A549 (cell line): ENCODE measurements around the gene OR5M3. TPM values are rescaled to one million over a fixed set of nuclear protein-coding genes. Genes with fewer than 3 reads are reported as not detected.

ENCODE experiments used
- ATAC-seq, 2 experiments: fragments of 200-7000 bp in 1 of 2; fragments of >200 bp in 1 of 2; cut with Nextera tagmentation in 1 of 2; cut with Tn5 transposase in 1 of 2; 3 replicates each; pipeline versions ENCODE4 v1.8.0 to v1.9.1; 2018 to 2020; ENCODE audit warnings: mild to moderate bottlenecking in 1 of 2, moderate library complexity in 1 of 2
- CTCF ChIA-PET: fragments of 300-600 bp; sonication (Branson Sonifier 250); formaldehyde crosslinking; extraction: SDS; loops from one replicate; lab custom pipeline; 2021; ENCODE audit warnings: antibody characterized with exemption, inconsistent platforms; lab: Yijun Ruan, JAX
- POLR2A ChIA-PET: fragments of 350-600 bp; formaldehyde crosslinking; extraction: SDS; loops from one replicate; lab custom pipeline; 2021; ENCODE audit warnings: antibody characterized with exemption, inconsistent platforms; lab: Yijun Ruan, JAX
- DNase-seq, 2 experiments: peaks; one replicate each; pipeline versions ENCODE4 v3.0.0 to v3.0.0-alpha.2; 2011 to 2016; ENCODE audit warnings: low read depth in 1 of 2, low spot score in 1 of 2
- FAIRE-seq: peaks from 2 replicates; lab custom pipeline; 2011; peaks lifted over from hg19 to GRCh38; lab: Jason Lieb, UNC
- H3K27ac ChIP-seq, 2 experiments: fragments of >200 bp; sonication (Bioruptor Twin); formaldehyde crosslinking; 3 replicates each; pipeline ENCODE4 v1.5.1; 2016 to 2017
- H3K4me1 ChIP-seq: fragments of >200 bp; sonication (Bioruptor Twin); formaldehyde crosslinking; 3 replicates; pipeline ENCODE4 v1.6.1; 2016
- H3K4me2 ChIP-seq: fragments of >200 bp; sonication (Bioruptor Twin); formaldehyde crosslinking; 3 replicates; pipeline ENCODE4 v1.6.1; 2016
- H3K4me3 ChIP-seq: fragments of >200 bp; sonication (Bioruptor Twin); formaldehyde crosslinking; 3 replicates; pipeline ENCODE4 v1.5.1; 2016
- H3K9me3 ChIP-seq: fragments of >200 bp; sonication (Bioruptor Twin); formaldehyde crosslinking; 3 replicates; pipeline ENCODE4 v1.6.1; 2016
- CBX8 ChIP-seq: fragments of 200-600 bp; sonication (generic); IDR thresholded peaks from 2 replicates; pipeline ENCODE4 v1.6.1; 2016
- CHD2 ChIP-seq: fragments of 150-350 bp; IDR thresholded peaks from 2 replicates; pipeline ENCODE4 v1.6.1; 2014; ENCODE audit warnings: low read length; ENCODE audit not compliant: partially characterized antibody
- EHMT2 ChIP-seq: fragments of 200-600 bp; sonication (generic); IDR thresholded peaks from 2 replicates; pipeline ENCODE4 v1.6.1; 2016; ENCODE audit warnings: antibody characterized with exemption, low read depth, mild to moderate bottlenecking, moderate library complexity
- ESRRA ChIP-seq: fragments of 150-350 bp; IDR thresholded peaks from 2 replicates; pipeline ENCODE4 v1.6.1; 2014; ENCODE audit warnings: mild to moderate bottlenecking, low read length, borderline replicate concordance
- FOSB ChIP-seq: fragments of 250-450 bp; sonication (Bioruptor Pico); IDR thresholded peaks from 2 replicates; pipeline ENCODE4 v1.5.0; 2020; ENCODE audit warnings: mild to moderate bottlenecking, moderate library complexity
- FOSL2 ChIP-seq, 2 experiments: fragments of 450-650 bp in 1 of 2; fragments of >200 bp in 1 of 2; sonication (Bioruptor Twin) in 1 of 2; formaldehyde crosslinking; IDR thresholded peaks; 2 replicates each; pipeline versions ENCODE4 v1.5.0 to v1.6.1; 2016 to 2020; ENCODE audit warnings: mild to moderate bottlenecking in 1 of 2, moderate library complexity in 1 of 2
- GATA3 ChIP-seq: IDR thresholded peaks from 2 replicates; pipeline ENCODE4 v1.6.1; 2012; ENCODE audit warnings: borderline replicate concordance
- HEYL ChIP-seq: fragments of 250-450 bp; sonication (Bioruptor Pico); IDR thresholded peaks from 2 replicates; pipeline ENCODE4 v1.8.0; 2021; ENCODE audit warnings: mild to moderate bottlenecking, moderate library complexity
- HOXB13 ChIP-seq: fragments of 250-450 bp; sonication (Bioruptor Pico); IDR thresholded peaks from 2 replicates; pipeline ENCODE4 v1.5.0; 2020; ENCODE audit warnings: low read depth, mild to moderate bottlenecking, moderate library complexity
- KDM1A ChIP-seq: fragments of 200-600 bp; sonication (generic); IDR thresholded peaks from 2 replicates; pipeline ENCODE4 v1.6.1; 2016; ENCODE audit warnings: low read depth, mild to moderate bottlenecking
- KDM5A ChIP-seq: fragments of 200-600 bp; sonication (generic); IDR thresholded peaks from 2 replicates; pipeline ENCODE4 v1.6.1; 2016; ENCODE audit warnings: antibody characterized with exemption, mild to moderate bottlenecking
- MAFK ChIP-seq: fragments of 450-650 bp; IDR thresholded peaks from 2 replicates; pipeline ENCODE4 v1.6.1; 2014; ENCODE audit not compliant: partially characterized antibody
- MAZ ChIP-seq: fragments of 150-350 bp; IDR thresholded peaks from 2 replicates; pipeline ENCODE4 v1.6.1; 2014; ENCODE audit warnings: antibody characterized with exemption, low read depth, low read length, borderline replicate concordance
- MYC ChIP-seq: IDR thresholded peaks from 2 replicates; pipeline ENCODE4 v1.6.1; 2012; ENCODE audit warnings: mild to moderate bottlenecking, inconsistent platforms, low read length, improper control_type of control experiment, borderline replicate concordance
- POLR2A ChIP-seq: IDR thresholded peaks from 2 replicates; pipeline ENCODE4 v1.6.1; 2012; ENCODE audit warnings: mild to moderate bottlenecking, low read length
- POLR2AphosphoS2 ChIP-seq: conservative IDR thresholded peaks from 2 replicates; pipeline ENCODE4 v1.6.1; 2012; ENCODE audit warnings: low read length, improper control_type of control experiment, inconsistent platforms
- TP53 ChIP-seq: fragments of 250-450 bp; sonication (Bioruptor Pico); IDR thresholded peaks from 2 replicates; pipeline ENCODE4 v1.5.0; 2021; ENCODE audit warnings: mild to moderate bottlenecking, moderate library complexity
- ZC3H11A ChIP-seq: fragments of 450-650 bp; IDR thresholded peaks from 2 replicates; pipeline ENCODE4 v1.6.1; 2014; ENCODE audit warnings: antibody characterized with exemption, mild to moderate bottlenecking
- ZNF302 ChIP-seq: fragments of 250-450 bp; sonication (Bioruptor Pico); IDR thresholded peaks from 2 replicates; pipeline ENCODE4 v1.9.0; 2021; ENCODE audit warnings: inconsistent platforms, mild to moderate bottlenecking, moderate library complexity
- ZSCAN20 ChIP-seq: fragments of 250-450 bp; sonication (Bioruptor Pico); IDR thresholded peaks from 2 replicates; pipeline ENCODE4 v1.8.0; 2022; ENCODE audit warnings: mild to moderate bottlenecking, moderate library complexity
- WGBS: methylation state at CpG from one replicate; pipeline ENCODE4 v1.1.6; 2017; ENCODE audit errors: missing lambda C conversion rate; 5-methylcytosine and 5-hydroxymethylcytosine counted together
- polyA plus RNA-seq, 4 experiments: library from polyadenylated mRNA; depleted of rRNA in 3 of 4; stranded (reverse); fragments of >200 nt; fragmentation: RNase III in 1 of 4; extraction: RNeasy Plus Mini Kit Qiagen cat#74134 plus additional on column Dnase treatment in 1 of 4; gene quantifications; 2 replicates in 3 of 4; 3 replicates in 1 of 4; pipeline ENCODE4 v1.2.3, GENCODE V29; 2011 to 2017
- TF ChIP-seq, protein P1 (sequence below): IDR thresholded peaks from 2 replicates; pipeline ENCODE4 v1.6.1; 2012
- TF ChIP-seq, protein P2 (sequence below): fragments of 450-650 bp; IDR thresholded peaks from 2 replicates; pipeline ENCODE4 v1.6.1; 2014; ENCODE audit warnings: antibody characterized with exemption
- TF ChIP-seq, protein P3 (sequence below): fragments of 150-350 bp; IDR thresholded peaks from 2 replicates; pipeline ENCODE4 v1.6.1; 2014; ENCODE audit warnings: low read depth, mild to moderate bottlenecking, low read length
- TF ChIP-seq, protein P4 (sequence below): fragments of >200 bp; sonication (Bioruptor Twin); formaldehyde crosslinking; IDR thresholded peaks from 3 replicates; pipeline ENCODE4 v1.5.1; 2016

Gene OR5M3
- polyA plus RNA-seq, 2 of the 4 experiments (the other 2 are of a cell fraction) = not detected

DNA sequence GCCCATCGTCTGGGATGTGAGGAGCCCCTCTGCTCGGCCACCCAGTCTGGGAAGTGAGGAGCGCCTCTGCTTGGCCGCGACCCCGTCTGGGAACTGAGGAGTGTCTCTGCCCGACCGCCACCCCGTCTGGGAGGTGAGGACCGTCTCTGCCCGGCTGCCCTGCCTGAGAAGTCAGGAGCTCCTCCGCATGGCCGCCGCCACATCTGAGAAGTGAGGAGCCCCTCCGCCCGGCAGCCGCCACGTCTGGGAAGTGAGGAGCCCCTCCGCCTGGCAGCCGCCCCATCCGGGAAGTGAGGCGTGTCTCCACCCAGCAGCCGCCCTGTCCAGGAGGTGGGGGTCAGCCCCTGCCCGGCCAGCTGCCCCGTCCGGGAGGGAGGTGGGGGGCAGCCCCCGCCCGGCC is 23.9 kb upstream of the OR5M3 start:
- FAIRE-seq = no peak
- Histone ChIP-seq H3K27ac (no peak overlapping the region), H3K4me1 (no peaks in the 10 kb centered on the region), H3K4me3 (no peak overlapping the region), H3K9me3 (no peaks in the 10 kb centered on the region), H3K4me2 (no peak overlapping the region)
- WGBS = 89% methylated on average over 13 of the region's 28 CpGs
- ATAC-seq = no peak
- TF ChIP-seq FOSL2 (IDR thresholded peaks at IDR 0.05) (no peak), FOSL2 (CRISPR knock-in tag; IDR thresholded peaks at IDR 0.05) (no peak)
- POLR2A ChIA-PET = no interaction called here
- CTCF ChIA-PET = no interaction called here
- DNase-seq = no peak

DNA sequence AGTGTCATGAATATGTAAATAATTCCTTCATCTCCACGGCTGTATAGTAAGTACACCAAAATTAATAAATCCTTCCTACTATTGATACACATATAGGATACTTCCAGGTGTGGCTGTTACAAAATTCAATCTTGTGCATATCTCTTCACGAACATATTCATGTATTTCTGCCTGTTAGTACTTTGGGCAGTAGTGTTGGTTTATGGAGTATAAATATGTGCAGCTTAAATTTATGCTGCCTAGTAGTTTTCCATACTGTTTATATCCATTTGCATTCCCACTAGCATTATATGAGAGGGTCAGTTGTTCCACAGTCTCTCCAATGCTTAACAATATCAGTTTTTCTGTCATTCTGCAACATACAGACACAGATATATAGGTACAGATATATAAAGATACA is 22.0 kb upstream of the OR5M3 start:
- Histone ChIP-seq H3K4me3 (no peak overlapping the region), H3K27ac (no peak overlapping the region), H3K4me2 (no peak overlapping the region), H3K9me3 (no peaks in the 10 kb centered on the region), H3K4me1 (no peaks in the 10 kb centered on the region)
- WGBS = 5% methylated on average over 2 of the region's 2 CpGs
- ChIA-PET POLR2A (no interaction called here), CTCF (no interaction called here)
- FAIRE-seq = no peak
- DNase-seq = no peak
- no peak for TF ChIP-seq POLR2AphosphoS2
- no peak for TF ChIP-seq ZNF302 (CRISPR knock-in tag)
- TF ChIP-seq KDM5A = no peak
- no peak for ATAC-seq

DNA sequence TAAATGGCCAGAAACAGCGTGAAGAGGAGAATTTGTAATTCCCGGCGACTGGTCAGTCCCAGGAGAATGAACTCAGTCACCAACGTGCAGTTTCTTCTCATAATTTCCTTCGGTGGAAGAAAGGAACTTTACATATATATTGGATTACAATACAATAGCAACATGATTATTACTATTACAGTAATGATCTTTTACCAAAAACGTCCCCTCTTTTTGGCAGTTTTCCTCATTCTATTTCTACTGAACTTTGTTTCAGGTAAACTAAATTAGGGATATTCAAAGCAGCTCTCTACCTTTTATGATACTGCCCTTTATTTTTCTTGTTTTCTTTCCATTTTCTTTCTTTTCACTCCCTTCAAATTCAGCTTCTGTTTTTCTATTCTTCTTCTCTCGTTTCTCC is 18.1 kb upstream of the OR5M3 start, which contains the start of gene OR5M8:
TSS of gene OR5M8 (minus strand) at position 101 of the 400 bp plus-strand sequence. CDS start at position 101, 0 bp downstream.
- H3K4me2 ChIP-seq = no peak within 1 kb of the TSS
- 14% methylated on average over 7 of the region's 7 CpGs for WGBS
- no peak for TF ChIP-seq TP53 (CRISPR knock-in tag)
- no peak for TF ChIP-seq FOSB
- no peak for TF ChIP-seq MYC
- TF ChIP-seq, protein P1, sequence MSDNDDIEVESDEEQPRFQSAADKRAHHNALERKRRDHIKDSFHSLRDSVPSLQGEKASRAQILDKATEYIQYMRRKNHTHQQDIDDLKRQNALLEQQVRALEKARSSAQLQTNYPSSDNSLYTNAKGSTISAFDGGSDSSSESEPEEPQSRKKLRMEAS = no peak
- TF ChIP-seq MAFK = no peak
- TF ChIP-seq HOXB13 (CRISPR knock-in tag) = no peak

DNA sequence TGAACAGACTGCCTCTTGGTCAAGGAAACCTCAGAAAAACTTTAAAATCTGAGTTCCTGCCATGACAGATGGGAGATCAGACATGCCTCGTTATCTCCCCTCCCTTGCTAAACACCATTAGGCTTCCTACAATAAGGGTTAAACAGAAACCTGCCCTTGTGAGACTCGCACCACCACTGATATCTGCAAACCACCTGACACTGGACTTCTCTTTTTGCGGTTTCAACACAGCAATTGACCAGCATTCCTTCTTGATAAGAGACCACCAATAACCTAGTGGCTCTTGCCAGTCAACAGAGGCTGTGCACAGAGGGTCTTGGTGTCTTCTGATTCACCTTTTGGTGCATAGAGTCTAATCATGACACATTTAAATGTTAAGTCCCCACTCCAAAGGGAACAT is 13.6 kb upstream of the OR5M3 start:
- FAIRE-seq (no peak), ATAC-seq (no peak), DNase-seq (no peak)
- H3K4me1 ChIP-seq = no peaks in the 10 kb centered on the region
- H3K4me2 ChIP-seq = no peak overlapping the region
- no peaks in the 10 kb centered on the region for H3K9me3 ChIP-seq
- ChIA-PET POLR2A (no interaction called here), CTCF (no interaction called here)
- whole genome bisulfite sequencing = 0% methylated on average over 3 of the region's 3 CpGs
- no peak overlapping the region for H3K27ac ChIP-seq
- TF ChIP-seq MYC (no peak), CBX8 (no peak), CHD2 (no peak), POLR2A (no peak)
- H3K4me3 ChIP-seq = no peak overlapping the region

More for the DNA sequence above, 18.1 kb upstream of the OR5M3 start, which contains the start of gene OR5M8:
- ATAC-seq (no peak), FAIRE-seq (no peak), DNase-seq (no peak)
- ChIA-PET CTCF (no interaction called here), POLR2A (no interaction called here)
- H3K27ac ChIP-seq = no peak within 1 kb of the TSS
- H3K9me3 ChIP-seq = no peaks in the 10 kb centered on the region
- no peak within 1 kb of the TSS for H3K4me3 ChIP-seq
- H3K4me1 ChIP-seq = no peaks in the 10 kb centered on the region

DNA sequence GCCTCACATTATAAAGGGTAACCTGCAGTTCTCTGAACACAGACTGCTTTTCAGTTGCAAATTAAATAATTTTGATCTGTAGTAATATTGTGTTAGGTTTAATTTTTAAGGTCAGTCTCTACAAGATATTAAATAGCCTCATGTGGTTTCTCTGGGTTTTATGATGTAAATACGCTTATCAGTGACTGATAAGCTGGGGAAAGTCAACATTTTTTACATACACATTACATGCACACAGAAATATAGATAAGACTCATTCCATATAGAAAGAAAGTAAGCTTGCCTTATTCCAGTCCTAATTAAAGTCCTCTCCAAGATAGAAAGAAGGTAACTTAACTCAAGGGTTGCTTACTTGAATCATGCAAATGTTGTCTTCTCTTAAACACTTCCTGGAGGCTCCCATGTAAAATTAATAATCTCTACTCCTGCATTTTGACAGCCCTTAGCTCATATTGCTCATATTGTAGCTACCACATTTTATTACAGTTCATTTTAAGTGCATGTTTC is 1.6 kb upstream of the OR5M3 start:
- no peak overlapping the region for H3K4me3 ChIP-seq
- WGBS = 0% methylated on average over 1 of the region's 1 CpG
- TF ChIP-seq, protein P2, sequence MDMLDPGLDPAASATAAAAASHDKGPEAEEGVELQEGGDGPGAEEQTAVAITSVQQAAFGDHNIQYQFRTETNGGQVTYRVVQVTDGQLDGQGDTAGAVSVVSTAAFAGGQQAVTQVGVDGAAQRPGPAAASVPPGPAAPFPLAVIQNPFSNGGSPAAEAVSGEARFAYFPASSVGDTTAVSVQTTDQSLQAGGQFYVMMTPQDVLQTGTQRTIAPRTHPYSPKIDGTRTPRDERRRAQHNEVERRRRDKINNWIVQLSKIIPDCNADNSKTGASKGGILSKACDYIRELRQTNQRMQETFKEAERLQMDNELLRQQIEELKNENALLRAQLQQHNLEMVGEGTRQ = no peak
- TF ChIP-seq, protein P3, sequence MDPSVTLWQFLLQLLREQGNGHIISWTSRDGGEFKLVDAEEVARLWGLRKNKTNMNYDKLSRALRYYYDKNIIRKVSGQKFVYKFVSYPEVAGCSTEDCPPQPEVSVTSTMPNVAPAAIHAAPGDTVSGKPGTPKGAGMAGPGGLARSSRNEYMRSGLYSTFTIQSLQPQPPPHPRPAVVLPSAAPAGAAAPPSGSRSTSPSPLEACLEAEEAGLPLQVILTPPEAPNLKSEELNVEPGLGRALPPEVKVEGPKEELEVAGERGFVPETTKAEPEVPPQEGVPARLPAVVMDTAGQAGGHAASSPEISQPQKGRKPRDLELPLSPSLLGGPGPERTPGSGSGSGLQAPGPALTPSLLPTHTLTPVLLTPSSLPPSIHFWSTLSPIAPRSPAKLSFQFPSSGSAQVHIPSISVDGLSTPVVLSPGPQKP = no peak
- TF ChIP-seq FOSB = no peak
- no peak for TF ChIP-seq ZC3H11A
- TF ChIP-seq, protein P1 = no peak
- no peak for TF ChIP-seq MAZ
- TF ChIP-seq CBX8 = no peak
- no peak for TF ChIP-seq KDM1A
- TF ChIP-seq FOSL2 (IDR thresholded peaks at IDR 0.05) = no peak
- TF ChIP-seq FOSL2 (CRISPR knock-in tag; IDR thresholded peaks at IDR 0.05) = no peak
- TF ChIP-seq, protein P4, sequence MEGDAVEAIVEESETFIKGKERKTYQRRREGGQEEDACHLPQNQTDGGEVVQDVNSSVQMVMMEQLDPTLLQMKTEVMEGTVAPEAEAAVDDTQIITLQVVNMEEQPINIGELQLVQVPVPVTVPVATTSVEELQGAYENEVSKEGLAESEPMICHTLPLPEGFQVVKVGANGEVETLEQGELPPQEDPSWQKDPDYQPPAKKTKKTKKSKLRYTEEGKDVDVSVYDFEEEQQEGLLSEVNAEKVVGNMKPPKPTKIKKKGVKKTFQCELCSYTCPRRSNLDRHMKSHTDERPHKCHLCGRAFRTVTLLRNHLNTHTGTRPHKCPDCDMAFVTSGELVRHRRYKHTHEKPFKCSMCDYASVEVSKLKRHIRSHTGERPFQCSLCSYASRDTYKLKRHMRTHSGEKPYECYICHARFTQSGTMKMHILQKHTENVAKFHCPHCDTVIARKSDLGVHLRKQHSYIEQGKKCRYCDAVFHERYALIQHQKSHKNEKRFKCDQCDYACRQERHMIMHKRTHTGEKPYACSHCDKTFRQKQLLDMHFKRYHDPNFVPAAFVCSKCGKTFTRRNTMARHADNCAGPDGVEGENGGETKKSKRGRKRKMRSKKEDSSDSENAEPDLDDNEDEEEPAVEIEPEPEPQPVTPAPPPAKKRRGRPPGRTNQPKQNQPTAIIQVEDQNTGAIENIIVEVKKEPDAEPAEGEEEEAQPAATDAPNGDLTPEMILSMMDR = no peak
- TF ChIP-seq HEYL (CRISPR knock-in tag) = no peak
- TF ChIP-seq ESRRA = no peak
- TF ChIP-seq ZSCAN20 (CRISPR knock-in tag) = no peak
- TF ChIP-seq GATA3 = no peak
- no peak for TF ChIP-seq EHMT2

More for the DNA sequence above, 1.6 kb upstream of the OR5M3 start:
- DNase-seq (no peak), ATAC-seq (no peak), FAIRE-seq (no peak)
- H3K4me2 ChIP-seq = no peak overlapping the region
- no peaks in the 10 kb centered on the region for H3K9me3 ChIP-seq
- CTCF ChIA-PET = no interaction called here
- H3K4me1 ChIP-seq = no peaks in the 10 kb centered on the region
- no peak overlapping the region for H3K27ac ChIP-seq
- POLR2A ChIA-PET = no interaction called here
